Amniotic stem cell (primary cell): ENCODE results near the gene GNL1.
"Not testable (repeated sequence)": the region's sequence is repeated elsewhere in the genome, so short reads cannot be mapped to it uniquely, and the experiment has no call there.

ENCODE experiments used
- DNase-seq: peaks from one replicate; lab custom pipeline; 2025; lab: John Stamatoyannopoulos, UW

GNL1 gene

GRCh38 chr6:30529349-30529875 lies 26.9 kb downstream of the GNL1 start:
- DNase-seq: not testable (repeated sequence)

GRCh38 chr6:30526444-30526843 lies 29.8 kb downstream of the GNL1 start:
- DNase-seq: not testable (repeated sequence)

- not testable (repeated sequence) for DNase-seq
Measured at GRCh38 chr6:30521952-30522351, 34.3 kb downstream of the GNL1 start.

- not testable (repeated sequence) for DNase-seq
Measured at GRCh38 chr6:30521082-30521481, 35.2 kb downstream of the GNL1 start.

GRCh38 chr6:30520522-30520921 lies 35.8 kb downstream of the GNL1 start:
- no peak for DNase-seq

DNA sequence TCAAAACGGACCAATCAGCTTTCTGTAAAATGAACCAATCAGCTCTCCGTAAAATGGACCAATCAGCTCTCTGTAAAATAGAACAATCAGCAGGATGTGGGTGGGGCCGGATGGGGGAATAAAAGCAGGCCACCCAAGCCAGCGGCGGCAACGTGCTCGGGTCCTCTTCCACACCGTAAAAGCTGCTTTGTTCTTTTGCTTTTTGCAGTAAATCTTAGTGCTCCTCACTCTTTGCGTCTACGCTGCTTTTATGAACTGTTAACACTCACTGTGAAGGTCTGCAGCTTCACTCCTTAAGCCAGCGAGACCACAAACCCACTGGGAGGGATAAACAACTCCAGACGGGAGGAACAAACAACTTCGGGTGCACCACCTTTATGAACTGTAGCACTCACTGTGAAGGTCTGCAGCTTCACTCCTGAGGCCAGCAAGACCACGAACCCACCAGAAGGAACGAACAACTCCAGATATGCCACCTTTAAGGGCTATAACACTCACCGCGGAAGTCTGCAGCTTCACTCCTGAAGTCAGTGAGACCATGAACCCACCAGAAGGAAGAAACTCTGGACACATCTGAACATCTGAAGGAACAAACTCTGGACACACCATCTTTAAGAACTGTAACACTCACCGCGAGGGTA lies 37.7 kb downstream of the GNL1 start:
- DNase-seq: not testable (repeated sequence)

GRCh38 chr6:30517767-30518504 lies 38.4 kb downstream of the GNL1 start:
- not testable (repeated sequence) for DNase-seq

- not testable (repeated sequence) for DNase-seq
Measured at GRCh38 chr6:30516754-30517076, 39.6 kb downstream of the GNL1 start.

DNA sequence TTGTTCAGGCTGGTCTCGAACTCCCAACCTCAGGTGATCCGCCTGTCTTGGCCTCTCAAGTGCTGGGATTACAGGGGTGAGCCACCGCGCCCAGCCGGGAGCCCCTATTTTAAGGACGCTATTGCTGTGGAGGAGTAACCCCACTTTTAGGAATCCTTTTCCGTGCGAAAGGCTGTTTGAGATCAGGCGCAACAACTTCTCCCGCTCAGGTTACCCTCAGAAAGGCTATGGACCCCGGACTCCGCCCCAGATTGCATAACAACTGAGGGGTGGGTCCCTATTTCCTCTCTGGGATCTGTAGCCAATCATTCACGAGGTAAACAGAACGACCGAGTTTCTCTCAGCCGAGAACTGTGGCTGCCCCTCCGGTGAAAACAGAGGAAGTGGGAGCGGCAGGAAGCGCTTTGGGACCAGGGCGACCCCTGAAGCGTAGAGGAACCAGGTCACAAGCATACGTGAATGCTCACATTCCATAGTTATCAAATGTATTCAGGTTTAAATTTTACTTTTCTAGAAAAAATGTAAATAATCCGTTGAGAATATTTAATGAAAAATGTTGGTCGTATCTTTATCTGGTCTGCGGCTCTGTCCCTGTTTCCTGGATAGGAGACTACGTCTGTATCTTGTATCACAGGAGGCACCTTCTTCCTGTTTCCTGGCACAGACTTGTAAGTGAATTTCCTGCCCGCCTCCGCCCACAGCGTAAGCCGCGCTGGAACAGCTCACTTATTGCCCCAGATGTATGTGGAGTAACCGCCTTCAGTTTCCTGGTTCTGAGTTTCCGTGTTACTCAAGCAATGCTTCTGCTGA lies 40.1 kb downstream of the GNL1 start:
- peak; percentile 78 for DNase-seq

GRCh38 chr6:30515106-30515505 lies 41.2 kb downstream of the GNL1 start:
- DNase-seq: no peak

GRCh38 chr6:30513451-30513850 lies 42.8 kb downstream of the GNL1 start:
- DNase-seq: no peak

DNA sequence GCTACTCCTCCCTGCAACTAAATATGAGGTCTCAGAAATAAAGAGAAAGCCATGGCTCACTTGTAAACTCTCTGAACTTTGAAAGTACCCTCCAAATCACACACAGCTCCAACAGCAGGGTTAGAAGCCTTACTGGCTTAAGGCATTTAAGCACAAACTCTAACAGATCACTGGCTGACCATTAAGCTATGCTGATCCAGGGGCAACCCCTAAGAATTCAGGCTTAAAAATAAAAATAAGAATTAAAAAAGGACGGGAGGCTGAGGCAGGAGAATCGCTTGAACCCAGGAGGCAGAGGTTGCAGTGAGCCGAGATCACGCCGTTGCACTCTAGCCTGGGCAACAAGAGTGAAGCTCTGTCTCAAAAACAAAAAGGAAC lies 45.1 kb downstream of the GNL1 start:
- no peak for DNase-seq

DNA sequence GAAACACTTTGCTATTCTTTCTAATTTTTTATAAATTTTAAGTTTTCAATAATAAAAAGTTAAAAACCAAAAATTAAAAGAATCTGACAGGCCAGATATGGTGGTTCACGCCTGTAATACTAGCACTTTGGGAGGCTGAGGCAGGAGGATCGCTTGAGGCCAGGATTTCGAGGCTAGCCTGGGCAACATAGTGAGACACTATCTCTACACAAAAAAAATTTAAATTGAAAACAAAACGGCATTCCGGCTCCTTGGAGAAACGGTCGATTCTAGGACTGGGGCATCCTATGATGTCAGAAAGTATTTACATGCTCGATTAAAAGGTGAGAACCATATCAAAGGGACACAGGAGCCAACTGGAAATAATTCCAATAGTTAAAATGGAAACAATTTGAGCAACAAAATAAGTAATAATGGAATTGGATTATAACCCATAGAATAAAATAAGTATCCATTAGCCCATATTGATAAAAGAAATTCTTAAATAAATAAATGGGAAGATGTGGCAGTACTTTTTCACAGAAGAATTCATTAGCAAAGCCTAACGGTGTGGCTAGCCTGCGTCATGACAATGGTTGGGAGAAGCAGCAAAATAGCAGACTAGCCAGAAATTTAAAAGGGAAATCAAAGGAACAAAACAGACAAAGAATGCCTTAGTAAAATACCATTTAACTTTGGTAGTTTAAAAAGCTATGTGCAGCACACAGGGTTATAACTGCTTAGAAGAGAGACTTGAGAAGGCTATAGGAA lies 45.7 kb downstream of the GNL1 start:
- no peak for DNase-seq

GRCh38 chr6:30508890-30509736 lies 47.2 kb downstream of the GNL1 start:
- DNase-seq: no peak

- no peak for DNase-seq
Measured at GRCh38 chr6:30507849-30508827, 48.2 kb downstream of the GNL1 start.

DNA sequence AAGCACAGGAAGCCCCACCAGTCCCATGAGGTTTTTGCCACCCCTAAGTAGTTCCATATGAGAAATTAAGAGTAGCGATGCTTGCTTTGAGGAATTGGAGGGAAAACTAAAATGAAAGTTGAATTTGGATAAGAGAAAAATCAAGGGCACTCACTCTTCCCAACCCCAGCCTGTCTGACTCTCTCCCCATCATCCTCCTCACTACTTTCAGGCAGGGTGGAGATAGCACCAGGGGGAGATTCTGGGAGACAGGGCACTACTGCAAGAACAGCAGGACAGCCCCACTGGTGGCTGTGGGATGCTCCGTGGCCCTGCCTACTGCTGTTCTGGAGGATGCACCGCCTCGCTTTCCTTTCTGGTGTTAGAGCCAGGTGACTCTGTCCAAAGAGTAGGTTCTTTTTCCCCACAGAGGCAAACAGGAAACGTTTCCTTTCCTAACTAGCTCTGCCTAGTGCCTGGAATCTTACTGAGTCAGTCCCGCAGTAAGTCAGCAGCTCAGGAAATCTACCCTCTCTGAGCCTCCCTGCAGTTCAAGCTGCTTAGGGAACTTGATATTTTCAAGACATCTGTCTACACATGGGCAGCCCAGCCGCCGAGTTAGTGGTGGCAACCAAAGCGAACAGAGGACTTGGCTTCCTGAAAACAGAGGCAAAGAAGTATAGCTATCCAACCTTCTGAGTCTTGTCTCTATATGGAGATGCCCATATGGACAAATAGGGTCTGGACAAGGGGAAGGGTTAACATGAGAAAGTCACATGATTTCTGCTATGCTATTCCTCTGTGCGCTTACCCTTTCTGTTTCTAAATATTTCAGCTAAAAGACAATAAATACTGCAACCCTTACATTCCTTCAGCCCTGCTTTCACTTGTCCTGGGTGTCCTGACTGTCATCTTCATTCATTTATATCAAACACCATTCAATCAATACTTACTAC lies 55.6 kb downstream of the GNL1 start:
- no peak for DNase-seq

DNA sequence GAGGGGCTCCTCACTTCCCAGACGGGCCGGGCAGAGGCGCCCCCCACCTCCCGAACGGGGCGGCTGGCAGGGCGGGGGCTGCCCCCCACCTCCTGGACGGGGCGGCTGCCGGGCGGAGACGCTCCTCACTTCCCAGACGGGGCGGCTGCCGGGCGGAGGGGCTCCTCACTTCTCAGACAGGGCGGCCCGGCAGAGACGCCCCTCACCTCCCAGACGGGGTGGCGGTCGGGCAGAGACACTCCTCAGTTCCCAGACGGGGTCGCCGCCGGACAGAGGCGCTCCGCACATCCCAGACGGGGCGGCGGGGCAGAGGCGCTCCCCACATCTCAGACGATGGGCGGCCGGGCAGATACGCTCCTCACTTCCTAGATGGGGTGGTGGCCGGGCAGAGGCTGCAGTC lies 57.6 kb downstream of the GNL1 start:
- not testable (repeated sequence) for DNase-seq

DNA sequence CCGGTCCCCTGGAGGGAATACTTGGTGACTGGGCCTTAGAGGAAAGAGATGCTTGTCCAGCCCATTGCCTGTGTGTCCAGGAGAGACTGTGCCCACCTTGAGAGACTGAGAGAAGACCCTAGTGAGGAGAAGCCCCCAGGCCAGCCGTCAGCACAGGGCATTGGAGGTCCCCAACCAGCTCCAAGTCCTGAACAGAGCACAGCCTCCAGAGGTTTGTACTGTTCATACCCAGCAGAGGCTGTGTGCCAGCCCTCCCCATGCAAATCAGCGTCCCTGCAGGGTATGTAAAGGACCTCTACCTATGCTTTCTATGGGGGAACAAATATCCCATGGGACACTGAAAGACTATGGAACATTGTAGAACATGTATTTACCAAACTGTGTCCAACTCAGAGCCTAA lies 58.6 kb downstream of the GNL1 start:
- DNase-seq: no peak

GRCh38 chr6:30497261-30497599 lies 59.1 kb downstream of the GNL1 start:
- DNase-seq: not testable (repeated sequence)
